GM20431 (cell line): ENCODE data around the gene PPP2R5D.

Source experiments
- in situ Hi-C: fragments of 300-500 bp; cut with MseI, MboI; formaldehyde crosslinking; loops from one replicate; pipeline ENCODE4 v1.15.0; 2020; ENCODE audit warnings: low sequenced_read_pairs; ENCODE audit not compliant: unreplicated experiment

The PPP2R5D gene

GRCh38 chr6:42963179-42963854 is 21.1 kb upstream of the PPP2R5D start:
- in situ Hi-C loops: no loop called here

- in situ Hi-C loops: no loop called here
Measured at GRCh38 chr6:42963855-42964605, 20.3 kb upstream of the PPP2R5D start.

- in situ Hi-C loops: no loop called here
Measured at GRCh38 chr6:42966571-42966970, 17.8 kb upstream of the PPP2R5D start.

GRCh38 chr6:42967228-42967627 is 17.1 kb upstream of the PPP2R5D start:
- in situ Hi-C loops: no loop called here

- in situ Hi-C loops: no loop called here
Measured at GRCh38 chr6:42968126-42968701, 16.2 kb upstream of the PPP2R5D start.

- in situ Hi-C loops: no loop called here
Measured at GRCh38 chr6:42968783-42969182, 15.6 kb upstream of the PPP2R5D start.

- in situ Hi-C loops: no loop called here
Measured at GRCh38 chr6:42969431-42969830, 14.9 kb upstream of the PPP2R5D start.

GRCh38 chr6:42969934-42970333 is 14.4 kb upstream of the PPP2R5D start:
- in situ Hi-C loops: no loop called here

- in situ Hi-C loops: no loop called here
Measured at GRCh38 chr6:42970871-42971612, 13.3 kb upstream of the PPP2R5D start.

GRCh38 chr6:42971746-42972327 is 12.5 kb upstream of the PPP2R5D start:
- in situ Hi-C loops: no loop called here

GRCh38 chr6:42973926-42974325 is 10.4 kb upstream of the PPP2R5D start:
- in situ Hi-C loops: no loop called here

GRCh38 chr6:42974919-42975505 is 9.4 kb upstream of the PPP2R5D start:
- in situ Hi-C loops: no loop called here

- in situ Hi-C loops: no loop called here
Measured at GRCh38 chr6:42978487-42978838, 5.9 kb upstream of the PPP2R5D start.

- in situ Hi-C loops: no loop called here
Measured at GRCh38 chr6:42978839-42979522, 5.4 kb upstream of the PPP2R5D start, which contains the start of gene PEX6. Gene PEX6, minus strand, starts transcription at chr6:42979181. Its CDS starts 31 bp downstream, at chr6:42979150.

- in situ Hi-C loops: no loop called here
Measured at GRCh38 chr6:42979523-42980177, 4.7 kb upstream of the PPP2R5D start.

GRCh38 chr6:42981836-42982235 is 2.5 kb upstream of the PPP2R5D start:
- in situ Hi-C loops: no loop called here

GRCh38 chr6:42984924-42985475 is 630 bp downstream of the PPP2R5D start:
- in situ Hi-C loops: no loop called here
